Measurements from ENCODE around the gene TPPP3.

TPPP3 gene

GRCh38 chr16:67403976-67404555 lies 10.8 kb upstream of the TPPP3 start:
- DNase-seq (ENCODE audit: low spot score) = no peak

- DNase-seq (ENCODE audit: low spot score) = no peak
These were observed 7.6 kb upstream of the TPPP3 start for GRCh38 chr16:67400901-67401300.

GRCh38 chr16:67399749-67400704 lies 6.7 kb upstream of the TPPP3 start:
- DNase-seq (ENCODE audit: low spot score) = no peak

- peak; percentile 43 for DNase-seq (ENCODE audit: low spot score)
These were observed 6.0 kb upstream of the TPPP3 start for GRCh38 chr16:67399218-67399733.

GRCh38 chr16:67398546-67399217 lies 5.4 kb upstream of the TPPP3 start:
- DNase-seq (ENCODE audit: low spot score) = no peak

GRCh38 chr16:67397812-67398545 lies 4.7 kb upstream of the TPPP3 start:
- DNase-seq (ENCODE audit: low spot score) = no peak

- no peak for DNase-seq (ENCODE audit: low spot score)
These were observed 3.9 kb upstream of the TPPP3 start for GRCh38 chr16:67397036-67397801.

- peak; percentile 86 for DNase-seq (ENCODE audit: low spot score)
These were observed 3.1 kb upstream of the TPPP3 start for GRCh38 chr16:67396159-67397035.

GRCh38 chr16:67395458-67396158 lies 2.3 kb upstream of the TPPP3 start:
- DNase-seq (ENCODE audit: low spot score) = no peak

- no peak for DNase-seq (ENCODE audit: low spot score)
These were observed 1.8 kb upstream of the TPPP3 start for GRCh38 chr16:67395105-67395457.

- no peak for DNase-seq (ENCODE audit: low spot score)
These were observed 1.1 kb upstream of the TPPP3 start for GRCh38 chr16:67394155-67395104.

GRCh38 chr16:67393788-67394154 lies 473 bp upstream of the TPPP3 start:
- no peak for DNase-seq (ENCODE audit: low spot score)

GRCh38 chr16:67392301-67393059 lies 818 bp downstream of the TPPP3 start:
- no peak for DNase-seq (ENCODE audit: low spot score)

GRCh38 chr16:67391424-67392300 lies 1.6 kb downstream of the TPPP3 start:
- no peak for DNase-seq (ENCODE audit: low spot score)

- no peak for DNase-seq (ENCODE audit: low spot score)
These were observed 2.4 kb downstream of the TPPP3 start for GRCh38 chr16:67390816-67391423.

Data from AG08395 (cell line).